BE2C (cell line): Measurements from ENCODE around the gene TGIF2.
A peak's percentile ranks its signal among the peaks of the same experiment; 100 is the strongest.

Experiments used
- DNase-seq: peaks from one replicate; pipeline ENCODE4 v3.0.0-alpha.2; 2020
- H3K27me3 ChIP-seq: fragments of 250-450 bp; sonication (Bioruptor Pico); 2 replicates; pipeline ENCODE4 v1.5.1; 2020; ENCODE audit warnings: mild to moderate bottlenecking
- H3K36me3 ChIP-seq: fragments of 250-450 bp; sonication (Bioruptor Pico); 2 replicates; pipeline ENCODE4 v1.5.1; 2020; ENCODE audit warnings: mild to moderate bottlenecking
- H3K4me1 ChIP-seq: fragments of 250-450 bp; sonication (Bioruptor Pico); 2 replicates; pipeline ENCODE4 v1.5.1; 2020
- H3K4me3 ChIP-seq: 2 replicates; pipeline ENCODE4 v1.5.1; 2011; ENCODE audit warnings: low read depth, low read length
- H3K9me3 ChIP-seq: fragments of 250-450 bp; sonication (Bioruptor Pico); 2 replicates; pipeline ENCODE4 v1.5.1; 2020
- TF ChIP-seq, protein P1 (sequence below): IDR thresholded peaks from 2 replicates; pipeline ENCODE4 v1.5.1; 2012; ENCODE audit warnings: mild to moderate bottlenecking, low read depth, low read length

The TGIF2 gene

DNA sequence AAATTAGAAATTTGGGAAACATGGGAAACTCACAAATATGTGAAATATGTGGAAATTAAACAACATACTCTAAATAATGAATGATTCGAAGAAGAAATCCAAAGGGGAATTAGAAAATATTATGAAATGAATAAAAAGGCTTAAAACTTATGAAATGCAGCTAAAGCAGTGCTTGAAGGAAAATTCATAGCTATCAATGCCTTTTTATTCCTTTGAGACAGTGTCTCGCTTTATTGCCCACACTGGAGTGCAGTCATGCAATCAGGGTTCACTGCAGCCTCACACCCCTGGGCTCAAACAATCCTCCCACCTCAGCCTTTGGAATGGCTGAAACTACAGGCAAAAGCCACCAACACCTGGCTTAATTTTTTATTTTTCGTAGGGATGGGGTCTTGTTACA lies 7.9 kb upstream of the TGIF2 start:
- TF ChIP-seq, protein P1, sequence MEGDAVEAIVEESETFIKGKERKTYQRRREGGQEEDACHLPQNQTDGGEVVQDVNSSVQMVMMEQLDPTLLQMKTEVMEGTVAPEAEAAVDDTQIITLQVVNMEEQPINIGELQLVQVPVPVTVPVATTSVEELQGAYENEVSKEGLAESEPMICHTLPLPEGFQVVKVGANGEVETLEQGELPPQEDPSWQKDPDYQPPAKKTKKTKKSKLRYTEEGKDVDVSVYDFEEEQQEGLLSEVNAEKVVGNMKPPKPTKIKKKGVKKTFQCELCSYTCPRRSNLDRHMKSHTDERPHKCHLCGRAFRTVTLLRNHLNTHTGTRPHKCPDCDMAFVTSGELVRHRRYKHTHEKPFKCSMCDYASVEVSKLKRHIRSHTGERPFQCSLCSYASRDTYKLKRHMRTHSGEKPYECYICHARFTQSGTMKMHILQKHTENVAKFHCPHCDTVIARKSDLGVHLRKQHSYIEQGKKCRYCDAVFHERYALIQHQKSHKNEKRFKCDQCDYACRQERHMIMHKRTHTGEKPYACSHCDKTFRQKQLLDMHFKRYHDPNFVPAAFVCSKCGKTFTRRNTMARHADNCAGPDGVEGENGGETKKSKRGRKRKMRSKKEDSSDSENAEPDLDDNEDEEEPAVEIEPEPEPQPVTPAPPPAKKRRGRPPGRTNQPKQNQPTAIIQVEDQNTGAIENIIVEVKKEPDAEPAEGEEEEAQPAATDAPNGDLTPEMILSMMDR: no peak
- Histone ChIP-seq H3K4me3 (no peak overlapping the region), H3K36me3 (no peaks in the 10 kb centered on the region), H3K9me3 (no peaks in the 10 kb centered on the region; the same call in 1 of the 2 replicates), H3K27me3 (no peaks in the 10 kb centered on the region), H3K4me1 (0 out of 2 replicates have a peak, but pooled peaks cover 3% of the 10 kb centered on the region)
- no peak for DNase-seq

DNA sequence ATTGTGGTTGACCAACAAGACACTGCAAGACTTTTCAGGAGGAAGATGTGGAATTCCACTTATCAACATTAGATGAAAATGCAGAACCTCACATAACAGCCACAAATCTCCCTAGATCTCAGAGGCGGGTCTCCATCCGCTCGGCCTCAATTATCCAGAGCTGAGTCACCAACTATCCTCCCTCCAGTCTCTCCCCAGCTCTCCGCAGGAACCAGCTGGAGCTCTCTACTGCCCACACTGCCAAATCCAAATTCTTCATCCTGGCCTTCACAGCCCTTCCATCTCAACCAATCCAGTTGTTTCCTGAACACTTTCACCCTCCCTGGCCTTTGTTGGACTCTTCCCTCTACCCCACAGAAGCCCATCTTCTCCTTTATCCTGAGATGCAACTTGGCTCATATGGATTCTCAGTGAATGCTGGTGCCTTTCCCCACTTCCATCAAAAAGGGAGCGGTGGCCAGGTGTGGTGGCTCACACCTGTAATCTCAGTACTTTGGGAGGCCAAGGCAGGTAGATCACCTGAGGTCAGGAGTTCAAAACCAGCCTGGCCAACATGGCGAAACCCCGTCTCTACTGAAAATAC lies 3.5 kb upstream of the TGIF2 start:
- Histone ChIP-seq H3K4me3 (no peak overlapping the region), H3K9me3 (no peaks in the 10 kb centered on the region; the same call in 1 of the 2 replicates), H3K36me3 (no peaks in the 10 kb centered on the region), H3K4me1 (peaks cover 7% of the 10 kb centered on the region; the same call in 1 of the 2 replicates), H3K27me3 (no peaks in the 10 kb centered on the region)
- DNase-seq: peak; percentile 45
- TF ChIP-seq, protein P1: 0 out of 2 replicates have a peak, but pooled peaks have one; percentile 5

DNA sequence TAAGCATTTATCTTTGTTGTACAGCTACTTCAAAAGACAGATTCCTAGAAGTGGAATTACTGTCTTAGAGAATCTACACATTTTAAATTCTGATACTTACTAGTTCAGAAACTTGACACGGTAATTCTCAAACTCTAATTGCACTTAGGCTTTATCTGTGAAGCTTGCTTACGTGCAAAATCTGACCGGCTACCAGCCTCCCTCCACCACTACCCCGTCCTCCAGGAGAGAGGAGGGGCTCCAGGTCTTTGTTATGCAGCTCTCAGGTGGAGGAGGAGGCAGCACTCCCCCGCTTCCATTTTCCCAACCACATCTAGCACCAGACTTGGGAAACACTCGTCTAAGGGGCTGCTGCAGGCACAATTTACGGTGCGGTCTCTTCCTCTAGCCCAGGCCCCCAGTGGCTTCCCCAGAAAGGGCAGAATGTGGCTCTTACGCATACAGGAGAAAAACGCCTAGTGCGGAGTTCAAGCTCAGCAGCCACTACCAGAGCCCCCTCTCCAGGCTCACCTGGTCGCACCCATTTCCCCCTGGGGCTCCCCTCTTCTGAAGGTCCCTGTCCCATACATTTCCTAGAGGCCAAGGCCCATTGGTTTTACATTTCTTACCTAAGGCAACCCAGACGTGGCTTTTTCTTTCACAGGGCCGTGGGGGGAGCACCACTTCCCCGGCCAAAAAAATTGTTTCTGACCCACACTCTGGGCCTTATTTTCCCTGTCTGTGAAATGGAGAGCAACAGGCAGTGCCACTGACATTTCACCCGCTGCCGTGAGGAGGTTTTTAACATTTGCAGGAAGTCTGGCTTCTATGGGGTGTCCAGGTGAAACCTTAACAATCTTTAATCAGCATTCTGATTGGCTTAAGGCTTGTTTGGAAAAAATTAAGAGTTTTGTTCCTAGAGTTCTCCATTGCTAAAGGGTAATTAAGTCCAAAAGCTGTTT lies 1.6 kb upstream of the TGIF2 start:
- H3K36me3 ChIP-seq: no peaks in the 10 kb centered on the region
- H3K4me1 ChIP-seq: peaks cover 7% of the 10 kb centered on the region; the same call in 1 of the 2 replicates
- TF ChIP-seq, protein P1: no peak
- H3K27me3 ChIP-seq: no peaks in the 10 kb centered on the region
- no peak overlapping the region for H3K4me3 ChIP-seq
- H3K9me3 ChIP-seq: no peaks in the 10 kb centered on the region
- DNase-seq: no peak

DNA sequence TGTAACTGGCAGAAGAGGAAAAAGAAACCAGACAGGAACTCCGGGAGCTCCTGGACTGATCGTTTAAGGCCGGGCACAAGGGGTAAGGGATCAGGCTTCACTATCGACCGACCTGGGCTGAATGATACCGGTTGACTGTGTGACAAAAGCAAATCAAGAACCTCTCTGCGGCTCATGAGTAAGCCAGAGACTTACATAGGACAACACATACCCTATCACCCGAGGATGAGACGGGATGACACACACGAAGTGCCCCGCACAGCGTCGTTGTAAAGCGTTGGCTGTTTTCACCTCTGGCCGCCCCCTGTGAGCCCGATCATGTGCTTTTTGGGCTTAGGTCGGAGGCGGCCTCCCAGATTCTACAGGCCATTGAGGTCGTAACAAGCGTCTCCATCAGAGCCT lies 695 bp upstream of the TGIF2 start:
- no peaks in the 10 kb centered on the region for H3K36me3 ChIP-seq
- H3K4me1 ChIP-seq: peaks cover 7% of the 10 kb centered on the region; the same call in 1 of the 2 replicates
- no peak for DNase-seq
- no peaks in the 10 kb centered on the region for H3K27me3 ChIP-seq
- H3K4me3 ChIP-seq: no peak overlapping the region; the same call in 1 of the 2 replicates
- TF ChIP-seq, protein P1: no peak
- no peaks in the 10 kb centered on the region for H3K9me3 ChIP-seq

DNA sequence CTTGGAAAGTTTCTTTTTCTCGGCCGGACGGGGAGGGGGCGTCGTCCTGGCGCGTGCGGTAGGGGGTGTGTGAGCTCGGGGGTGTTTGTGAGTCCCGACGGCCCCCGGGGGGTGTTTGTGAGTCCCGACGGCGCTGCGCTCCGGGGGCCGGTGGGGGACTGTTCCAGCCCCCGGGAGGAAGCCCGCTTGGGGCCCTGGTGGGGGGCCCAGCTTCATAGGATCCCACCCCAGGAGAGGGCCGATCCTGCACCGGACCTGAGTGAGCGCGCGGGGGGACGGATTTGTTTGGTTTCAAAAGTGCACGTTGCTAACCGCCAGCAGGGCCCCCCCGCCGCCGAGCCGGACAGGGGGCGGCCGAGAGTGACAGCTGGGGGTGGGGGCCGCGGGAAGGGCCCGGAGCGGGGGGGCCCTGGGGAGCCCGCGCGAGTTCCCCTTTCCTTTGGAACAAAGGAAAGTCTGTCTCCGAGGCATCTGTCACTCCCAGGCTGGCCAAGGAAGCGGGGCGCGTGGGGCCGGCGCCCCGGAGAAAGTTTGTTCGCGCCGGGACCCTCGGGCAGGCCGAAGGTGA lies 485 bp downstream of the TGIF2 start:
- DNase-seq: no peak
- Histone ChIP-seq H3K9me3 (no peaks in the 10 kb centered on the region), H3K27me3 (no peaks in the 10 kb centered on the region), H3K4me3 (peak overlapping the region; percentile 86), H3K36me3 (peaks cover 4% of the 10 kb centered on the region), H3K4me1 (peaks cover 7% of the 10 kb centered on the region; the same call in 1 of the 2 replicates)
- TF ChIP-seq, protein P1: no peak
